IMR-90 (cell line): ENCODE data around the gene AGMO. TPM values are rescaled to one million over a fixed set of nuclear protein-coding genes. Genes with fewer than 3 reads are reported as not detected.

Experiments
- ATAC-seq: fragments of 200-7000 bp; cut with Tn5 transposase; 2 replicates; pipeline ENCODE4 v1.9.1; 2020; ENCODE audit warnings: low read depth, mild to moderate bottlenecking, moderate library complexity
- BruUV-seq: library from RNA; stranded (reverse); fragments of 400-500 nt; replicated peaks from 2 replicates; lab custom pipeline; 2021; lab: Mats Ljungman, UMichigan
- CTCF ChIA-PET: fragments of 300-600 bp; formaldehyde crosslinking; extraction: SDS; loops from one replicate; lab custom pipeline; 2021; ENCODE audit warnings: antibody characterized with exemption; lab: Yijun Ruan, JAX
- POLR2A ChIA-PET: fragments of 300-600 bp; sonication (Branson Sonifier 250); formaldehyde crosslinking; loops from one replicate; lab custom pipeline; 2022; ENCODE audit warnings: antibody characterized with exemption; ENCODE audit not compliant: unreplicated experiment; lab: Charles Lee
- DNase-seq: peaks from one replicate; pipeline ENCODE4 v3.0.0; 2013
- H2AFZ ChIP-seq: replicated peaks from 2 replicates; pipeline ENCODE3; 2013; ENCODE audit warnings: low read length, mild to moderate bottlenecking; ENCODE audit not compliant: poor library complexity
- H2AK5ac ChIP-seq: 2 replicates; pipeline ENCODE4 v1.6.1; 2013; ENCODE audit warnings: low read depth, low read length, inconsistent platforms
- H2AK9ac ChIP-seq: replicated peaks from 2 replicates; pipeline ENCODE3; 2013; ENCODE audit warnings: mild to moderate bottlenecking, low read depth, low read length, moderate library complexity; ENCODE audit not compliant: poor library complexity
- H2BK120ac ChIP-seq: 2 replicates; pipeline ENCODE4 v1.6.1; 2013; ENCODE audit warnings: low read depth, low read length, inconsistent platforms
- H2BK15ac ChIP-seq: 3 replicates; pipeline ENCODE4 v1.6.1; 2013; ENCODE audit warnings: low read depth, low read length, inconsistent platforms
- H2BK20ac ChIP-seq: 2 replicates; pipeline ENCODE4 v1.6.1; 2013; ENCODE audit warnings: low read depth, mild to moderate bottlenecking, inconsistent platforms, low read length, moderate library complexity
- H2BK5ac ChIP-seq: 2 replicates; pipeline ENCODE4 v1.6.1; 2013; ENCODE audit warnings: mild to moderate bottlenecking, low read depth, low read length, inconsistent platforms; ENCODE audit not compliant: poor library complexity, severe bottlenecking
- H3K14ac ChIP-seq: replicated peaks from 2 replicates; pipeline ENCODE4 v1.6.1; 2013; ENCODE audit warnings: low read depth, low read length, inconsistent platforms
- H3K18ac ChIP-seq: 2 replicates; pipeline ENCODE4 v1.6.1; 2013; ENCODE audit warnings: low read depth, low read length, control low read depth
- H3K23ac ChIP-seq: 2 replicates; pipeline ENCODE4 v1.6.1; 2013; ENCODE audit warnings: low read depth, low read length, inconsistent platforms
- H3K27ac ChIP-seq: 2 replicates; pipeline ENCODE4 v1.5.1; 2013; ENCODE audit warnings: mild to moderate bottlenecking, control low read depth, low read length; ENCODE audit not compliant: insufficient read depth
- H3K27me3 ChIP-seq: 2 replicates; pipeline ENCODE4 v1.6.1; 2013; ENCODE audit warnings: low read length; ENCODE audit not compliant: control insufficient read depth, insufficient read depth
- H3K36me3 ChIP-seq: 2 replicates; pipeline ENCODE4 v1.6.1; 2013; ENCODE audit warnings: low read length, mixed read lengths; ENCODE audit not compliant: control insufficient read depth, insufficient read depth
- H3K4ac ChIP-seq: 2 replicates; pipeline ENCODE4 v1.6.1; 2013; ENCODE audit warnings: low read depth, low read length, inconsistent platforms
- H3K4me1 ChIP-seq: 2 replicates; pipeline ENCODE4 v1.6.1; 2013; ENCODE audit warnings: low read length, mixed read lengths; ENCODE audit not compliant: control insufficient read depth, insufficient read depth
- H3K4me2 ChIP-seq: 2 replicates; pipeline ENCODE4 v1.6.1; 2013; ENCODE audit warnings: low read depth, mild to moderate bottlenecking, control low read depth, low read length, moderate library complexity
- H3K4me3 ChIP-seq: 2 replicates; pipeline ENCODE4 v1.5.1; 2013; ENCODE audit warnings: low read depth, mild to moderate bottlenecking, control low read depth, low read length, moderate library complexity; ENCODE audit not compliant: insufficient read depth
- H3K56ac ChIP-seq: 2 replicates; pipeline ENCODE4 v1.6.1; 2013; ENCODE audit warnings: low read length, inconsistent platforms; ENCODE audit not compliant: insufficient read depth; ENCODE audit errors: extremely low read depth
- H3K79me1 ChIP-seq, 2 experiments: 2 replicates each; pipeline ENCODE4 v1.6.1; 2013; ENCODE audit warnings: low read length in 2 of 2, inconsistent platforms in 1 of 2, low read depth in 1 of 2
- H3K9ac ChIP-seq: 2 replicates; pipeline ENCODE4 v1.6.1; 2013; ENCODE audit warnings: low read depth, low read length, control low read depth
- H3K9me1 ChIP-seq: 2 replicates; pipeline ENCODE4 v1.6.1; 2013; ENCODE audit warnings: low read length, inconsistent platforms; ENCODE audit not compliant: insufficient read depth
- H3K9me3 ChIP-seq: 2 replicates; pipeline ENCODE4 v1.6.1; 2013; ENCODE audit warnings: low read length; ENCODE audit not compliant: control insufficient read depth, insufficient read depth
- H4K20me1 ChIP-seq: 2 replicates; pipeline ENCODE4 v1.6.1; 2013; ENCODE audit warnings: low read length, inconsistent platforms; ENCODE audit not compliant: insufficient read depth
- H4K5ac ChIP-seq: 2 replicates; pipeline ENCODE4 v1.6.1; 2013; ENCODE audit warnings: mild to moderate bottlenecking, low read depth, low read length, control low read depth
- H4K8ac ChIP-seq, 2 experiments: 2 replicates each; pipeline ENCODE4 v1.6.1; 2013; ENCODE audit warnings: low read depth in 2 of 2, low read length in 2 of 2, control low read depth in 1 of 2, inconsistent platforms in 1 of 2
- H4K91ac ChIP-seq: 2 replicates; pipeline ENCODE4 v1.6.1; 2013; ENCODE audit warnings: low read depth, low read length, inconsistent platforms; ENCODE audit not compliant: insufficient read depth
- BHLHE40 ChIP-seq: fragments of 150-350 bp; IDR thresholded peaks from 2 replicates; pipeline ENCODE4 v1.6.1; 2016; ENCODE audit warnings: mild to moderate bottlenecking, low read depth, low read length
- CEBPB ChIP-seq: IDR thresholded peaks from 2 replicates; pipeline ENCODE4 v1.6.1; 2012; ENCODE audit warnings: low read depth, low read length, improper control_type of control experiment
- CHD1 ChIP-seq: IDR thresholded peaks from 2 replicates; pipeline ENCODE4 v1.6.1; 2012; ENCODE audit warnings: low read depth, low read length, improper control_type of control experiment
- ELK1 ChIP-seq: fragments of 150-350 bp; IDR thresholded peaks from 2 replicates; pipeline ENCODE4 v1.6.1; 2016; ENCODE audit warnings: low read depth, mild to moderate bottlenecking, low read length, moderate library complexity, borderline replicate concordance
- FOS ChIP-seq: fragments of 150-350 bp; IDR thresholded peaks from 2 replicates; pipeline ENCODE4 v1.6.1; 2016; ENCODE audit warnings: low read depth, low read length
- MAFK ChIP-seq: IDR thresholded peaks from 2 replicates; pipeline ENCODE4 v1.6.1; 2012; ENCODE audit warnings: low read depth, low read length, improper control_type of control experiment
- MAZ ChIP-seq: IDR thresholded peaks from 2 replicates; pipeline ENCODE4 v1.6.1; 2012; ENCODE audit warnings: low read depth, mild to moderate bottlenecking, low read length, improper control_type of control experiment, moderate library complexity, borderline replicate concordance
- MXI1 ChIP-seq: IDR thresholded peaks from 2 replicates; pipeline ENCODE4 v1.6.1; 2012; ENCODE audit warnings: low read depth, mild to moderate bottlenecking, low read length, moderate library complexity, borderline replicate concordance
- NFE2L2 ChIP-seq: fragments of 150-350 bp; IDR thresholded peaks from 2 replicates; pipeline ENCODE4 v1.6.1; 2016; ENCODE audit warnings: low read depth, mild to moderate bottlenecking, low read length
- POLR2A ChIP-seq: IDR thresholded peaks from 2 replicates; pipeline ENCODE4 v1.6.1; 2012; ENCODE audit warnings: mild to moderate bottlenecking, low read depth, low read length
- RAD21 ChIP-seq: IDR thresholded peaks from 2 replicates; pipeline ENCODE4 v1.6.1; 2012; ENCODE audit warnings: low read length, improper control_type of control experiment
- RCOR1 ChIP-seq: IDR thresholded peaks from 2 replicates; pipeline ENCODE4 v1.6.1; 2012; ENCODE audit warnings: mild to moderate bottlenecking, low read length, improper control_type of control experiment; ENCODE audit not compliant: insufficient replicate concordance
- RFX5 ChIP-seq: IDR thresholded peaks from 2 replicates; pipeline ENCODE4 v1.8.0; 2012; ENCODE audit warnings: low read depth, mild to moderate bottlenecking, low read length, moderate library complexity
- SMC3 ChIP-seq: fragments of 150-350 bp; IDR thresholded peaks from 2 replicates; pipeline ENCODE4 v1.6.1; 2016; ENCODE audit warnings: low read depth, mild to moderate bottlenecking, antibody characterized with exemption, low read length, moderate library complexity
- WGBS, 2 experiments: methylation state at CpG; one replicate each; pipeline versions ENCODE4 v1.1.5 to v1.1.7; 2013; ENCODE audit warnings: missing lambda C conversion rate in 2 of 2; ENCODE audit not compliant: insufficient read length in 1 of 2; ENCODE audit errors: extremely low coverage in 2 of 2; 5-methylcytosine and 5-hydroxymethylcytosine counted together
- dilution Hi-C: fragments of 300-500 bp; cut with HindIII; formaldehyde crosslinking; loops from one replicate; pipeline ENCODE4 v1.14.3; 2018; ENCODE audit warnings: low sequenced_read_pairs; ENCODE audit not compliant: unreplicated experiment
- in situ Hi-C: fragments of 300-500 bp; cut with MboI; formaldehyde crosslinking; loops from 3 replicates; pipeline ENCODE4 v1.14.3; 2019; ENCODE audit warnings: low sequenced_read_pairs, inconsistent platforms, mixed read lengths
- intact Hi-C: fragments of 100-400 bp; cut with micrococcal nuclease; formaldehyde crosslinking; loops from 2 replicates; pipeline ENCODE4 v1.10.0; 2022
- polyA plus RNA-seq, 3 experiments: library from polyadenylated mRNA; depleted of rRNA; stranded (reverse); fragments of >200 nt; gene quantifications; 2 replicates each; pipeline ENCODE4 v1.2.3, GENCODE V29; 2012; ENCODE audit warnings: low replicate concordance in 1 of 3
- total RNA-seq: library from RNA; depleted of rRNA; stranded (reverse); fragments of >200 nt; gene quantifications from 2 replicates; pipeline ENCODE4 v1.2.3, GENCODE V29; 2012
- TF ChIP-seq, protein P1 (sequence below): conservative IDR thresholded peaks from 2 replicates; pipeline ENCODE4 v1.5.1; 2012; ENCODE audit warnings: mild to moderate bottlenecking, low read depth, low read length, improper control_type of control experiment
- TF ChIP-seq, protein P2 (sequence below): fragments of 150-350 bp; IDR thresholded peaks from 2 replicates; pipeline ENCODE4 v1.6.1; 2017; ENCODE audit warnings: mild to moderate bottlenecking, antibody characterized with exemption, low read length, low read depth

Gene AGMO
- total and polyA plus RNA-seq, 2 of the 4 experiments (the other 2 are of a cell fraction) = not detected

DNA sequence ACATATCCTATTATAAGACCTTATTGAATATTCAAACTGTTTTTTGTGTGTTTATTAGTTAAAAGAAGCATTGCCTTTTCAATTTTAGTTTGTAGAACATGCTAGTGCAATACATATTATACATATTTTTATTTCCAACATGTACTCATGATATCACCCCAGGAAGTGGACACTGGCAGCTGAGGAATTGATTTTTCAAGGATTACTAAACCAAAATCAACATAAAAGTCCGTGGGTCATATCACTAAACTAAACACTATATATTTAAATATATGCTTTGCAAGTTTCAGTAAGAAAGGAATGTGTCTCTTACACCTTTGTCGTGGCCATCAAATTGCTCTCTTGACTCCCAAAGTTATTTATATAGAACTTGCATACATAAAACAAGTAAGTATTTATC is 185.2 kb downstream of the AGMO start:
- intact Hi-C loops (no loop called here), in situ Hi-C loops (no loop called here), dilution Hi-C loops (no loop called here)
- H3K18ac ChIP-seq = no peak overlapping the region
- H3K4me3 ChIP-seq = no peak overlapping the region
- H2BK120ac ChIP-seq = no peak overlapping the region
- H3K27ac ChIP-seq = no peak overlapping the region
- no peak for TF ChIP-seq MXI1
- no peak for TF ChIP-seq RAD21
- no peak for TF ChIP-seq ELK1
- no peak for TF ChIP-seq POLR2A
- TF ChIP-seq, protein P1, sequence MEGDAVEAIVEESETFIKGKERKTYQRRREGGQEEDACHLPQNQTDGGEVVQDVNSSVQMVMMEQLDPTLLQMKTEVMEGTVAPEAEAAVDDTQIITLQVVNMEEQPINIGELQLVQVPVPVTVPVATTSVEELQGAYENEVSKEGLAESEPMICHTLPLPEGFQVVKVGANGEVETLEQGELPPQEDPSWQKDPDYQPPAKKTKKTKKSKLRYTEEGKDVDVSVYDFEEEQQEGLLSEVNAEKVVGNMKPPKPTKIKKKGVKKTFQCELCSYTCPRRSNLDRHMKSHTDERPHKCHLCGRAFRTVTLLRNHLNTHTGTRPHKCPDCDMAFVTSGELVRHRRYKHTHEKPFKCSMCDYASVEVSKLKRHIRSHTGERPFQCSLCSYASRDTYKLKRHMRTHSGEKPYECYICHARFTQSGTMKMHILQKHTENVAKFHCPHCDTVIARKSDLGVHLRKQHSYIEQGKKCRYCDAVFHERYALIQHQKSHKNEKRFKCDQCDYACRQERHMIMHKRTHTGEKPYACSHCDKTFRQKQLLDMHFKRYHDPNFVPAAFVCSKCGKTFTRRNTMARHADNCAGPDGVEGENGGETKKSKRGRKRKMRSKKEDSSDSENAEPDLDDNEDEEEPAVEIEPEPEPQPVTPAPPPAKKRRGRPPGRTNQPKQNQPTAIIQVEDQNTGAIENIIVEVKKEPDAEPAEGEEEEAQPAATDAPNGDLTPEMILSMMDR = no peak
- TF ChIP-seq MAZ = no peak
- no peak for TF ChIP-seq FOS
- no peak for TF ChIP-seq BHLHE40
- no peak for TF ChIP-seq SMC3
- TF ChIP-seq CHD1 = no peak
- no peak for TF ChIP-seq MAFK
- TF ChIP-seq, protein P2, sequence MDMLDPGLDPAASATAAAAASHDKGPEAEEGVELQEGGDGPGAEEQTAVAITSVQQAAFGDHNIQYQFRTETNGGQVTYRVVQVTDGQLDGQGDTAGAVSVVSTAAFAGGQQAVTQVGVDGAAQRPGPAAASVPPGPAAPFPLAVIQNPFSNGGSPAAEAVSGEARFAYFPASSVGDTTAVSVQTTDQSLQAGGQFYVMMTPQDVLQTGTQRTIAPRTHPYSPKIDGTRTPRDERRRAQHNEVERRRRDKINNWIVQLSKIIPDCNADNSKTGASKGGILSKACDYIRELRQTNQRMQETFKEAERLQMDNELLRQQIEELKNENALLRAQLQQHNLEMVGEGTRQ = no peak
- TF ChIP-seq NFE2L2 = no peak
- no peak for TF ChIP-seq CEBPB
- no peak for TF ChIP-seq RCOR1
- TF ChIP-seq RFX5 = no peak
- no peaks in the 10 kb centered on the region for H3K9me1 ChIP-seq
- no peak overlapping the region for H4K91ac ChIP-seq
- no peak overlapping the region for H3K56ac ChIP-seq
- DNase-seq (no peak), ATAC-seq (no peak)
- no peaks in the 10 kb centered on the region for H3K9me3 ChIP-seq
- H3K79me1 ChIP-seq = no peaks in the 10 kb centered on the region
- POLR2A ChIA-PET = no interaction called here
- H4K8ac ChIP-seq = no peak overlapping the region
- H3K23ac ChIP-seq = no peak overlapping the region
- no peaks in the 10 kb centered on the region for H3K4me1 ChIP-seq
- H2AFZ ChIP-seq = no peak overlapping the region
- no peak overlapping the region for H2BK5ac ChIP-seq
- no peaks in the 10 kb centered on the region for H3K36me3 ChIP-seq
- H3K4me2 ChIP-seq = no peak overlapping the region
- H2AK5ac ChIP-seq = no peak overlapping the region
- CTCF ChIA-PET = interaction anchor here (0.5 kb wide), 1 partner anchor 227 kb away, joined by 3 read pairs; no protein-coding TSS in a partner anchor
- no peak overlapping the region for H4K5ac ChIP-seq
- H4K20me1 ChIP-seq = no peaks in the 10 kb centered on the region
- H2AK9ac ChIP-seq = no peak overlapping the region
- BruUV-seq = no TSS peak
- no peak overlapping the region for H3K9ac ChIP-seq
- no peak overlapping the region for H2BK15ac ChIP-seq
- H3K14ac ChIP-seq = no peak overlapping the region
- no CpG with 5 or more reads among the region's 2 CpGs for WGBS, 2 experiments
- no peak overlapping the region for H2BK20ac ChIP-seq
- H3K27me3 ChIP-seq = no peaks in the 10 kb centered on the region
- H3K4ac ChIP-seq = no peak overlapping the region
